ENCODE data around the gene EPB41L2. TPM values are rescaled to one million over a fixed set of nuclear protein-coding genes. Genes with fewer than 3 reads are reported as not detected.

The EPB41L2 gene
- total RNA-seq, 1 experiment from 2014 or later: 74.8 TPM

- no peak overlapping the region for H3K4me2 ChIP-seq (ENCODE audit: low read length)
- POLR2A ChIA-PET: no interaction called here
- no peaks in the 10 kb centered on the region for H4K20me1 ChIP-seq (ENCODE audit: insufficient read depth)
- no peaks in the 10 kb centered on the region for H3K9me2 ChIP-seq (ENCODE audit: insufficient read depth)
- intact Hi-C loops (cut with micrococcal nuclease): no loop called here
- no peaks in the 10 kb centered on the region for H3K79me2 ChIP-seq (ENCODE audit: insufficient read depth, low read length)
- ATAC-seq (no peak), DNase-seq (ENCODE audit: low read depth, low spot score) (no peak)
- TF ChIP-seq CBX3 (IDR thresholded peaks at IDR 0.05; ENCODE audit: low read depth): no peak
- no peak for TF ChIP-seq SIN3A (IDR thresholded peaks at IDR 0.05; ENCODE audit: low read depth)
- TF ChIP-seq ZNF274 (IDR thresholded peaks at IDR 0.05; ENCODE audit: low read depth, low read length): no peak
- no peak for TF ChIP-seq ZBTB33 (IDR thresholded peaks at IDR 0.05; ENCODE audit: extremely low read depth, insufficient replicate concordance, low read length)
- no peak for TF ChIP-seq POLR2A (IDR thresholded peaks at IDR 0.05; ENCODE audit: borderline replicate concordance, extremely low read depth, insufficient read depth, insufficient read length)
- no peak for TF ChIP-seq MAX (IDR thresholded peaks at IDR 0.05)
- no peak for TF ChIP-seq ATF3 (IDR thresholded peaks at IDR 0.05)
- no peak for TF ChIP-seq FOSL1 (IDR thresholded peaks at IDR 0.05; ENCODE audit: low read depth)
- no peak for TF ChIP-seq TCF7L2 (IDR thresholded peaks at IDR 0.05; ENCODE audit: borderline replicate concordance, extremely low read depth, insufficient read depth, insufficient read length)
- TF ChIP-seq REST (IDR thresholded peaks at IDR 0.05; ENCODE audit: low read depth): no peak
- TF ChIP-seq SP1 (IDR thresholded peaks at IDR 0.05; ENCODE audit: low read depth): no peak
- no peak overlapping the region for H3K4me3 ChIP-seq (replicated peaks in 1 of 2; ENCODE audit: low read depth in 1 of 2, low read length in 2 of 2)
- no peaks in the 10 kb centered on the region for H3K4me1 ChIP-seq (ENCODE audit: control insufficient read depth in 1 of 2, insufficient read depth in 2 of 2, low read length in 2 of 2)
- no peaks in the 10 kb centered on the region for H3K36me3 ChIP-seq (ENCODE audit: control insufficient read depth in 1 of 2, insufficient read depth in 2 of 2, low read length in 2 of 2)
- CTCF ChIA-PET: no interaction called here
- no peaks in the 10 kb centered on the region for H3K9me3 ChIP-seq (ENCODE audit: control insufficient read depth in 1 of 2, insufficient read depth in 1 of 2, low read depth in 1 of 2, low read length in 2 of 2)
- no TSS peak for BruUV-seq (replicated peaks)
- no peaks in the 10 kb centered on the region for H3K27me3 ChIP-seq (ENCODE audit: insufficient read depth, low read length)
- no peak overlapping the region for H2AFZ ChIP-seq (ENCODE audit: low read depth, low read length, poor library complexity, severe bottlenecking)
- H3K9ac ChIP-seq (ENCODE audit: low read length): no peak overlapping the region
- RAD21 ChIA-PET (ENCODE audit: low non-redundant PET in 1 of 2, low total read pairs in 2 of 2, uncharacterized antibody in 2 of 2, unreplicated experiment in 2 of 2): no interaction called here
- no peak overlapping the region for H3K27ac ChIP-seq (ENCODE audit: low read depth, low read length)
Observed at GRCh38 chr6:130829333-130829910, 233.6 kb downstream of the EPB41L2 start.
